GM21576 (cell line): ENCODE results near the gene PTPN1.
"Not testable (repeated sequence)": the region's sequence is repeated elsewhere in the genome, so short reads cannot be mapped to it uniquely, and the experiment has no call there.

ENCODE experiments used
- ATAC-seq: cut with Tn5 transposase; IDR thresholded peaks from one replicate; pipeline ENCODE4 v1.9.1; 2021; ENCODE audit warnings: mild to moderate bottlenecking, moderate library complexity; ENCODE audit not compliant: unreplicated experiment

The PTPN1 gene

DNA sequence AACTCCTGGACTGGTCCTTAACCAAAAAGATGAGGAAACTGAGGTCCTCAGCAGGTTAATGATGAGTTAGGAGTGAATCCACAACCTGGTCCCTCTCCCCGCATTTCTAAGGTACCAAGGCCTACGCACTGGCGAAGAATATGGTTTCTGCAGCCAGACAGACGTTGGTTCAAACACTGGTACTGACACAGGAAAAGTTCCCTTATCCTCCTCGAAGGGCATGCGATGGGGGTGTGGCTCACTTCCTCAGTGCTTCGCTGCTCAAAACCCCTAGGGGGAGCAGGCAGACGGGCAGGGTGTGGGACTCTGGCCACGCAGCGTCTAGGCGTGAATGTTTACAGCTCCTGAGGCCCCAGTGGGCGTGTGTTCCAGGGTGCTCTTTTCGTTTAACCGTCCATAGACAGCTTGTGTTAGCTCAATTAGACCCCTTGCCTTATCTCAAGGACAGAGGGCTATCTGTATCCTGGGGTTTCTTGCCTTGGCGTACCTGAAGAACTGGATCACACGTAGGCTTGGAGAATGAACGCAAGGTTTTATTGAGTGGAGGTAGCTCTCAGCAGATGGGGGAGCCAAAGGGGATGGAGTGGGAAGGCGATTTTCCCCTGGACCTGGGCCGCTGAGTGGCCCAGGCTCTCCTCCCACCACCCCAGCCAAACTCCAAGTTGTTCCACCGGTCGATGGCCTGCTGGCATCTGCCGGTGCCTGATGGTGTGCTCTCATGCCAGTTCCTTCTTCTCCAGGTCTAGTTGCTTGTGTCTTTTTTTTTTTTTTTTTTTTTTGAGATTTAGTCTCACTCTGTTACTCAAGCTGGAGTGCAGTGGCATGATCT, 31.8 kb upstream of the PTPN1 start:
- no peak for ATAC-seq

DNA sequence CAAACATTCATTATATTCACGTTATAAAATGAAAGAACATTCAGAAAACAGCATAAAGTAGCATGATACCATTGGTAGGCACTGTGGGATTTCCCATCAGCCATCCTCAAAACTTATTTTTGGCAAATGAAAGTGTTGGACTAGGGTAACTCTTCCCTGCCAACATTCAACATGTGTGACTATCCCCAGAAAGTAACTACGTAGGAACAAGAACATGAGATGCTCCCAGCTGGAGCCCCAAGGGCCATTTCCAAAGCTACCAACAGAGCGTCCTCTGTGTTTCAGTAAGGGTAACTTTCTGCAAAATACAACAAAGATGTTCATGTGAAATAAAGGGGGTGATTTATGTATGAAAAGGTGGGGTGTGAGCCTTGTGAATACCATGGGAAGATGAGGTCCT, 28.4 kb upstream of the PTPN1 start:
- ATAC-seq: no peak

DNA sequence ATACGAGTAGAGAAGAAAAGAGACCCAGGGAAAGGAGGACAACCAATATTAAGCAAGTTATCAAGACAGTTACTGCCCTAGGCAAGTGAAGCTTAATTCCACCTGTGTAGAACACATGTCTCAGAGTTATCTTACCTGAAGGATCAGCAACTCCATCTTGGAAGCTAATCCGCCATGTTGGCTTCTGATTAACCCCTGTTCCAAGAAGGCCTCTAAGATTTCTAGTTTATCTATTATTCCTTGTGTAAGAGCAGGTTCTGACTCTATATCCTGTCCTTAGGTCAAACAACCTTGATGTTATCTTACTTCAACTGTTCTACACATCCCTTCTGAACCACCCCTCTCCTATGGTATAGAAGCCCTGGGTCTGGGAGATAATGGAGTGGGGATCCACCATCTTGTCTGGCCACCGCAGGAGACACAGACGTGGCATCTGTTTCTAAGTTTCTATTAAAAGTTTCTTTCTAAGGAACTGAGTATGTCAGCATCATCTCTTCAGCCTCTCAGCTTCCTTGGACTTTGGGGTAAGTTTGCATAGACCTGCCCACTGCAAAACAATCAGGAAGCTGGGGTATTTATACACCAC, 27.7 kb upstream of the PTPN1 start:
- no peak for ATAC-seq

DNA sequence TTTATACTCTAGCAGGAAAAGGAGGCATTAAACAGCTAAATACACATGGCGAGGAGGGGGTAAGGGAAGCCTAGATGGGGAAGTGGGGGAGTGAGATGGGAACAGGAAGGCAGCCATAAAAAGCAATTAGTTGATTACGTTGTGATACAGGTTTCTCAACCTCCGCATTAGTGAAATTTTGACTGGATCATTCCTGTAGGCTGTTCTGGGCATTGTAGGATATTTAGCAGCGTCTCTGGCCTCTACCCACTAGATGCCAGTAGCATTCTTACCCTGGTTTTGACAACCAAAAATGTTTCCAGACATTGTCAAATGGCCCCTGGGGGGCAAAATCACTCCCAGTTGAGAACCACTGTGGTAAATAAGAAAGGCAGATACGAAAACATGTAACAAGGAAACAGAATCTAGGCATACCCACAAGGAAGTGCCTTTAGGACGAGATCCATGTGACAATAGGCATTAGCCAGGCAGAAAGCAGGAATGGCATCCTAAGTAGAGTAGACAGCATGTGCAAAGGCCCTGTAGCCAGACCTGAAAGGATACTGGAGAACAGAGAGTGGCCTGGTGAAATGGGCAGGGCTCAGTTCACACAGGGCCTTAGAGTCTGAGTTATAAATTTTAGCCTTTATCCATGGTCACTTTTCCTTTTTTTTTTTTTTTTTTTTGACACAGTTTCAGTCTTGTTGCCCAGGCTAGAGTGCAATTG, 25.8 kb upstream of the PTPN1 start:
- no peak for ATAC-seq

DNA sequence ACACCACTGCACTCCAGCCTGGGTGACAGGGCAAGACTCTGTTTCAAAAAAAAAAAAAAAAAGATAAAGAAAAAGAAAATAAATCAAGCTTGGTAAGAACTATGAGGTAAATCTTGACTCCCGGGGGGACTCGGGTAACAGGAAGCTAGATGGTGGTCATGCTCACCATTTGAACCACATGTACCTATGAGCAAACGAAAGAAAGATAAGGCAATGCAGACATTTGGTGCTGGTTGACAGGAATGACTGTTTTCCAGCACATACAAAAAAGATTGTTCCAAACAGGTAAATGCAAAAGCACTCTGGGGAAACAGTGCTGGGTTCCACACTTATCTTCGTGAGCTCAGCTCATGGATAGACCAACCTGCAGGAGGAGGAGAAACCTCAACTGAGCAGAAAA, 22.8 kb upstream of the PTPN1 start:
- no peak for ATAC-seq

DNA sequence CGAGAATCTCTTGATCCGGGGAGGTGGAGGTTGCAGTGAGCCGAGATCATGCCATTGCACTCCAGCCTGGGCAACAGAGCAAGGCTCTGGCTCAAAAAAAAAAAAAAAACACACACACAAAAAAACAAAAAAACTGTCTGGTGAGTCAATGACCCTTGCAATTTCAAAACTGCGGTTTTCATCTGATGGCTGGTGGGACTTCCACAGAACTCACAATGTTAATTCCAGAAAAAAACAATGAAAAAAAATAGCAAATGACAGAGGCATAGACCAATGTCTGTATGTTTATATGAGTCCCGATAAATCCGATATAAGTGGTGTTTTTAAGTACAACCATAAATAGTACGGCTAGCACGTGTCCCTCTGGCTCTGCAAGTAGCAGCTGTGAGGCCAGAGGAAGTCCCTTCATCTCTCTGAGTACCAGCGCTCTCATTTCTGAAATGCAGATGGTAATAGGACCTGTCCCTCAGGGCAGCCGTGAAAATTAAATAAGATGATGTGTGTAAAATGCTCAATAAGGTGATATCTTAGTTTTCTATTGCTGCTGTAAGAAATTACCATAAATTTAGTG, 21.9 kb upstream of the PTPN1 start:
- ATAC-seq: peak; percentile 57

DNA sequence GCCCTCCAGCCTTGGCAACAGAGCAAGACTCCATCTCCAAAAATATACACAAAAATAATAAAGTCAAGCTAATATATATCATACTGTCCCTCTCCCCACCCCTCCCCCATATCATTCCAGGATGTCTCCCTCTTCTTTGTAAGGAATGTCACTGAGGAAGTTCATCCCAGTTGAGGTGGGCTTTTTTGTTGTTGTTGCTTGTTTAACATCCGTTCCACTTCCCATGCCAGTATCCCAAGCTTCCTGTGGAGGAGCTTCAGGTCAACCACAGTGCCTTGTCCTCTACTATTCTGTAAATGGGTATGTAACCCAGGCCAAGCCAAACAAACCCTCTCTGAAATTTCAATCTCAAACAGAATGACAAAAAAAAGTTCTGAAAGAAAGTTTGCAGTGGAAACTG, 19.0 kb upstream of the PTPN1 start:
- no peak for ATAC-seq

DNA sequence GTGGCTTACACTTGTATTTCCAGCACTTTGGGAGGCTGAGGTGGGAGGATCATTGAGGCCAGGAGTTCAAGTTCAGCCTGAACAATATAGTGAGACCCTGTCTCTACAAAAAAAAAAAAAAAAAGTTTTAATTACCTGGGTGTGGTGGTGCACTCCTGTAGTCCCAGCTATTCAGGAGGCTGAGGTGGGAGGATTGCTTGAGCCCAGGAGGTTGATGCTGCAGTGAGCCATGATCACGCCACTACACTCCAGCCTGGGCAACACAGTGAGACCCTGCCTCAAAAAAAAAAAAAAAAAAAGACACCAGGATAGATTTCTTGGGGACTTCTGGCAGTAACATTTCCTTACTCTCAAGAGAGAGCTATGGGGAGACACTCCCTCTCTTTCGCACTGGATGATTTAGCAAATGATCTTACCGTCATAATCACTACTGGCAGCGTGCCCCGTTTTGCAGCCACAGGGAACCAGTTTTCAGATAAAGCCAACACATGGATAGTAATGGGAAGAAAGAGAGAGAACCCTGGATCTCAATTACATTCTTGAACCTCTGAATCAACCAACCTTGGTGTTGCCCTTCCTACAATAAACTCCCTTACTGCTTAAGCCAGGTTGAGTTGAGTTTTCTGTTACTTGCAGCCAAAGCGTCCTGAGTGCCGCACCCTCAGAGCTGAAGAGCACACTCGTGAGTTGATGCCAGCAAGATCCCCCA, 18.1 kb upstream of the PTPN1 start:
- no peak for ATAC-seq

DNA sequence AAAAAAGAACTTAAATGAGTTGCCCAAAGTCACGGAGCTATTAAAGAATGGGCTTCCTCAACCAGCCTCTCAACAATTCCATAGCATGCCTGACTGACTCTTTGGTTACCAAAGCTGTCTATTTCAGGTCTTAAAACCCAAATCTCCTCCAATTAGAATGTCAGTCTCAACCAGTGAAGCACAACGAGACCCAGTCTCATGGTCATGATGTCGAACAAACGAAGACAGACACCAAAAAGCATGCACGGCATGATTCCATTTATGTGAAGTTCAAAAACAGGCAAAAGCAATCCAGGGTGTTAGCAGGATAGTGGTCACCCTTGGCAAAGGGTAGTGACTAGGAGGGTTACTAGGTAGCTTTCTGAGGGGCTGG, 16.3 kb upstream of the PTPN1 start:
- ATAC-seq: no peak

DNA sequence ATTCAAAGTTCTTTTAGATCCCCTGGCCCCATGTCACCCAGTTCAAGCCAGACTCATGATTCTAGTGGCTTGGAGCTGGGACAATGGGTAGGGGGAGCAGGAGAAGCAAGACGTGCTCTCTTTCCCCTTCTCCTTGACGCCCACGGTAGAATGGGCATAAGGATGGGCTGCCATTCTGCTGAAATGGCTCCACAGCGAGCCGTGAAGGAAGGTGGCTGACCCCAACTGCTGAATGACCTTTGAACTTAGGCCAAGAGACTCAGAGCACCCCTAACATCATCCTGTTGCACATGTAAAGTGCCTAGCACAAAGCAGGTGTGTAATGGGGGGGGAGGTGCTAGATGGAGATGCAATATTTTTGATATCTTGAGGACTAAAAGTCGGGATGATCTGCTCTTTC, 15.8 kb upstream of the PTPN1 start:
- ATAC-seq: no peak

DNA sequence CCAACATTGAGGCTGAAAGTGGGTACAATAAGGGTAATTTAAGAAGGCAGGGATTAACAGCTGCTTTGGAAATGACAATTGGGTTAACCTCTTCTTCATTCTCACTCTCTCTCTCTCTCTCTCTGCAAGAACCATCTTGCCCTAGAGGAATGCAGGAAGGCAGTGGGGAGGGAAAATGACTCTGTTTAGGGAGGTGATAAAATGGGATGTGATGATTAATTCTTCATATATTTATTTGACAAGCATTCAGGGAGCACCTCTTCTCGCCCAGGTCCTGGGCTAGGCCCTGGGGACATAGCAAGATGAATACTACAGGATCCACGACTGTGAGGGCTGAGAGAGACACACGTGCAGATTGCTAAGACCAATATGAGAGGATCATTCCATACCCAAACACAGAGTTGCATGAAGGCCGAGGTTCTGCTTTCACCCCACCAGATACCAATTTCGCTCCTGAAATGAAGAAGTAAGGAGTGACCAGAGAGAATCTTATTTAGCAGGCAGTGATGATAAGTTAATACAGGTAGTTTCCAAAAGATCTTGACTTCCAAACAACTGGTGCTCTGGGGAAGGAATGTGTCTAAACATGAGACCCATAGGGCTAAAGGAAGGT, 13.3 kb upstream of the PTPN1 start:
- no peak for ATAC-seq

DNA sequence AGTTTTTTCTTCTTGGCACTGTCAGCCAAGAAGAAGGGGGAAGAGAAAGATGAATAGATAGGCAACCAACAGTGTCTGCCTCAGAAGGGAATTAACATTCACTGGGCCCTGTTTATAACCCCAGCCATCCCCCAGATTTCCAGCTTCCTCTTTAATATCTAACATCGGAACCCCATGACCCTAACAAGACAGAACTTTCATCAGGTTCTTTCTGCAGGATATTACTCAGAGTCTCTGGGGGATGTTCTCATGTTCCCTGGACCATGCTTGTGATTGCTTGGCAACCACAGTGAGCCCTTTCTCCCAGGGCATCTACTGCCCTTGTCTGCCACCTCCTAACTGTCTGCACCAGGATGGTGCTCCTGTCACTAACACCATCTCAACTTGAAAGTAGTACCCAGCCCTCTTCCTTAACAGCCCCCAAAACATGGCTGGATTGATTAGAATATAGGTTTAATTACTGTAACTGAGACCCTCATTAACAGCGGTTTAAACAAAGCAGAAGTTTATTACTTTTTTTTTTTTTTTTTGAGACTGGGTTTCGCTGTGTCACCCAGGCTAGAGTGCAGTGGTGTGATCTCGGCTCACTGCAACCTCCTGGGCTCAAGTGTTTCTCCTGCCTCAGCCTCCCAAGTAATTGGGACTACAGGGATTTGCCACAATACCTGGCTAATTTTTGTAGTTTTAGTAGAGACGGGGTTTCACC, 12.0 kb upstream of the PTPN1 start:
- no peak for ATAC-seq

DNA sequence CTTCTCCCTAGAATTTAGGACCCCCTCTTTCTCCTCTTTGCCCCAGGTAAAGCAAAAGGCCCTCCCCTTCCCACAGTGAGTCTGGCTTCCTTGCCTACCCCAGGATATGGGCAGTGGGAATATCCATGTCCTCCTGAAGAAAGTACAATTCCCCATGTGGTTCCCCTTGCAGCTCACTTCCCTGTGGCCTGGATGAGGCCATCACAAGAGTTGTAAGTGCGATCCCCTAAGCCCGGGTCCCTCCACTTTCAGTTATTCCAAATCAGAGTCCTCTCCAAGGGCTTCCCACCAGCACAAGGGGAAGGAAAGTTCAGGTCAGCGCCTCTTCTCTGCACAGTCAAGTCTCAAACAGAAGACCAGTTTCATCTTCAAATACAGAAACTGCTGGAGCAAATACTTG, 10.2 kb upstream of the PTPN1 start:
- ATAC-seq: no peak

DNA sequence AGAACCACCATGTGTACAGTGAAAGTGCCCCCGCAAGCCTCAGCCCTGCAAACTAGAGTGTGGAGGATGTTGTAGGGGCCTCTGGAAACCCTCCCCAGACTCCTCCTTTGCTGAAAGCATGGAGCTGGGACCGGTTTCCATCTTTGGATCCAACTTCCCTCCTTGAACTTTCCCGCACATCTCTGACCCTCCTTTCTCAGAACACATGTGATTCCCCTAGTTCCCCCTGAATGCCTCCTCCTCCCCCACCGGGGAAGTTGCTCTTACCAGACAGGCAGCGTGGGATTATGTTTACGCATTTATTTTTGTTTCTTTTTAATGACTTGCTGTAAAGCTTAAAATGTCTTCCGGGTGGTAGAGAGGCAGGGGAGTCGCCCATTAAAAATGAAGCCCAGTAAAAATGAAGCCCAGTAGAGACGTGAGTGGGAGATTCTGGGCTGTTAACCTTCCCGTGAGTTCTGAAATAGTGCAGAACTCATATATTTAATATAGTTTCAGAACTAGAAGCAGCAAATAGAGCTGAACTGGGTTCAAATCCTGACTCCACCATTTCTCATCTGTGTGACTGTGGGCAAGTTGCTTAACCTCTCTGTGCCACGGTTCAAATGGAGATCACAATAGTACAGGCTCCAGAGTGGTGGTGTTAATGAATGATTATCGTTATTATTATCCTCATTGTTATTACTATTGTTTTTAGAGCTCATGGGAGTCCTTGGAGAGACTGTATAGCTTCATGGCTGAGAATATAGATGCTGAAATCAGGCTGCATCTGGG, 8.0 kb upstream of the PTPN1 start:
- ATAC-seq: no peak

DNA sequence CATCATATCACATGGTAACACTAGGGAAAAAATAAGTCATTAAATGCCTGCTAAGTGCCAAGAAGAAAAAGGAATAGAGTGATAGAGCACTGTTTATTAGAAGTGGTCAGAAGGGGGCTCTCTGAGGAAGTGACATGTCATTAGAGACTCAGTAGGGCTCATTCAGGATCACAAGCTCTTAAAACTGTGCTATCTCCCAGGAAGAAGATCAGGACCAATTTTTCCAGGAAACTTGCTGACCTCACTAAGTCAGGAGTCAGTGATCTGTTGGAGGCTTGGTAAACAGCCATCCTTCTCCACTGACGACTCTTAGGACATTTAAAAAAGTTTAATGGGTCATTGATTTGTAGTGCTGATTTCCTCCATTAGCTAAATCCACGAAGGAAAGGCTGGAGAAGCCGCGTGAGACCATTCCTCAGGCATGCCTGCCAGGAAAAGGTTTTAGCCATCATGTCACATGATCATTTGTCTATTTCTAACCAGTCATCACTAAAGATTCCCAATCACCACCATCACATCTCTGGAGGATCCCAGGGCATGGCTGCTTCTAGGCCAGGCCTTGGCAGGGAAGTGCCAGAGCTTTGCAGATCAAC, 5.9 kb upstream of the PTPN1 start:
- no peak for ATAC-seq

DNA sequence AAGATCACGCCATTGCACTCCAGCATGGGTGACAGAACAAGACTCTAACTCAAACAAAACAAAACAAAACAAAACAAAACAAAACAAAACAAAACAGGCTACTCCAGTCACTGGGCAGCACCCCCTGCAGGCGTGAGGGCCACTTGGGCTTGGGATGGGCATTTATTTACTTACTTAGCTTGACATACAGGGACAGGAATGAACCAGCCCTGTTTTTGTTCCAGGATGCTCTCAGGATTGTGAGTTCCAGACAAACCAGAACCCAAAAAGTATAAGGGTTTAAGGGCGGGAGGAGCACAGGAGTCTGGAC, 4.0 kb upstream of the PTPN1 start:
- ATAC-seq: no peak

DNA sequence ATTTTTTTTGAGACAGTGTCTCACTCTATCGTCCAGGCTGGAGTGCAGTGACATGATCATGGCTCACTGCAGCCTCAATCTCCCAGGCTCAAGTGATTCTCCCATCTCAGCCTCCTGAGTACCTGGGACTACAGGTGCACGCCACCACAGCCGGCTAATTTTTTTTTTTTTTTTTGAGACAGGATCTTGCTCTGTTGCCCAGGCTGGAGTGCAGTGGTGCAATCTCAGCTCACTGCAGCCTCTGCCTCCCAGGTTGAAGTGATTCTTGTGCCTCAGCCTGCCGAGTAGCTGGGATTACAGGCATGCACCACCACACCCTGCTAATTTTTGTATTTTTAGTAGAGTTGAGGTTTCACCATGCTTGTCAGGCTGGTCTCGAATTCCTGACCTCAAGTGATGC, 2.4 kb upstream of the PTPN1 start:
- not testable (repeated sequence) for ATAC-seq

DNA sequence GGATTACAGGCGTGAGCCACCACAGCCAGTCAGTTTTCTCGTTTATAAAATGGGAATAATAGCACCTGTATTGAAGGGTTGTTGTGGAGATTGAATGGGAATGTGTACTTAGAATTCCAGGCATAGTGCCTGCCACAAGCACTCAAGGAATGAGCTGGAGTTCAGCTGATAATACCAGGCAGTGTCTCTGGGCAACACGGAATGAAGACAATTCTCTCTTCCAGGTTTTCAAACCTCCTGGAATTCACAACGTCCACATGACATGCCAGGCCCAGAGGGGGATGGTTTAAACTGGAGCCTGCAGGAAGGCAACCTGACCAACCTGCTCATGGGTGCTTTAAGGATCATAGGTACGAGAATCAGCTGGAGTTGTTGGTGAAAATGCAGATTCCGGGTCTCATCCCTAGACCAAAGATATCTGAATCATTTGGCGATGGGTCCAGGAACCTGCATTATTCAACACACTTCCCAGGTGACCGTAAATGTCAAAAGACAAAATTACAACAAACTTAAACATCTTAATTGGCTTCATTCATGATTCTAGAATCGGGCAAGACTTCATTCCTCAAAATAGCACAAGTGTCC, 1.9 kb upstream of the PTPN1 start:
- ATAC-seq: no peak
